ENCODE measurements around the gene NME2.

DNA sequence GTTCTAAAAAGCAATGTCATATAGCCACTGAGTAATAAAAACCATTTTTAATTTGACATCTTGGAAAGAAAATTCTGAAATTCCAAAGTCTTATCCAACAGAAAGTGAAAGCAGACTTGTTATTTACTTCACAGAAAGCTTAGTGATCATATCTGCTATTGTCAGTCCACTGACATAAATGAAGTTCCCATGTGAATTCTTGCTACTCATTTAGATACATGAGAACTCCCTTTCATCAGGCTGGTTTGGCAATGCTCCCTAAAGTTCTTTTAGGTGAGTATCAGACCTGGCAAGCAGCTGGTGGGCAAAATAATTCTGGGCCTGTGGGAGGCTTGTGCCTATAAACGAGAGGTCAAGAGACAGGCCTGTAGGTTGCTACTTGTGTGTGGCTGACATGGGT, 23.4 kb downstream of the NME2 start:
- TF ChIP-seq, protein P1, sequence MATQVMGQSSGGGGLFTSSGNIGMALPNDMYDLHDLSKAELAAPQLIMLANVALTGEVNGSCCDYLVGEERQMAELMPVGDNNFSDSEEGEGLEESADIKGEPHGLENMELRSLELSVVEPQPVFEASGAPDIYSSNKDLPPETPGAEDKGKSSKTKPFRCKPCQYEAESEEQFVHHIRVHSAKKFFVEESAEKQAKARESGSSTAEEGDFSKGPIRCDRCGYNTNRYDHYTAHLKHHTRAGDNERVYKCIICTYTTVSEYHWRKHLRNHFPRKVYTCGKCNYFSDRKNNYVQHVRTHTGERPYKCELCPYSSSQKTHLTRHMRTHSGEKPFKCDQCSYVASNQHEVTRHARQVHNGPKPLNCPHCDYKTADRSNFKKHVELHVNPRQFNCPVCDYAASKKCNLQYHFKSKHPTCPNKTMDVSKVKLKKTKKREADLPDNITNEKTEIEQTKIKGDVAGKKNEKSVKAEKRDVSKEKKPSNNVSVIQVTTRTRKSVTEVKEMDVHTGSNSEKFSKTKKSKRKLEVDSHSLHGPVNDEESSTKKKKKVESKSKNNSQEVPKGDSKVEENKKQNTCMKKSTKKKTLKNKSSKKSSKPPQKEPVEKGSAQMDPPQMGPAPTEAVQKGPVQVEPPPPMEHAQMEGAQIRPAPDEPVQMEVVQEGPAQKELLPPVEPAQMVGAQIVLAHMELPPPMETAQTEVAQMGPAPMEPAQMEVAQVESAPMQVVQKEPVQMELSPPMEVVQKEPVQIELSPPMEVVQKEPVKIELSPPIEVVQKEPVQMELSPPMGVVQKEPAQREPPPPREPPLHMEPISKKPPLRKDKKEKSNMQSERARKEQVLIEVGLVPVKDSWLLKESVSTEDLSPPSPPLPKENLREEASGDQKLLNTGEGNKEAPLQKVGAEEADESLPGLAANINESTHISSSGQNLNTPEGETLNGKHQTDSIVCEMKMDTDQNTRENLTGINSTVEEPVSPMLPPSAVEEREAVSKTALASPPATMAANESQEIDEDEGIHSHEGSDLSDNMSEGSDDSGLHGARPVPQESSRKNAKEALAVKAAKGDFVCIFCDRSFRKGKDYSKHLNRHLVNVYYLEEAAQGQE (IDR thresholded peaks at IDR 0.05; ENCODE audit: insufficient read depth in 1 of 2, low read depth in 2 of 2, low read length in 2 of 2), result no peak
- TF ChIP-seq POLR2AphosphoS5 (IDR thresholded peaks at IDR 0.05; ENCODE audit: low read depth, low read length) (no peak), SIN3A (IDR thresholded peaks at IDR 0.05; ENCODE audit: borderline replicate concordance, insufficient read depth, low read length) (no peak)
